Stimulated activated effector memory CD8-positive, alpha-beta T cell treated with anti-CD3 and anti-CD28 coated beads, Interleukin-12 subunit alpha, Interleukin-12 subunit beta, amount 100 ng/mL, for 72 hours (primary cell): ENCODE data around the gene GGT5.
A peak's percentile ranks its signal among the peaks of the same experiment; 100 is the strongest.

Experiments used
- ATAC-seq: fragments of 150-1000 bp; cut with Tn5 transposase; 2 replicates; pipeline ENCODE4 v1.10.0; 2021
- DNase-seq, 2 donors: peaks; one replicate each; pipeline ENCODE4 v3.0.0; 2021 to 2022; ENCODE audit warnings: low spot score in 2 of 2
- H3K27ac Mint-ChIP-seq: one replicate; pipeline ENCODE4 v1.8.0; 2022; ENCODE audit warnings: mild to moderate bottlenecking, mixed read lengths
- H3K36me3 Mint-ChIP-seq: one replicate; pipeline ENCODE4 v1.8.0; 2022; ENCODE audit warnings: mild to moderate bottlenecking, mixed read lengths
- H3K4me1 Mint-ChIP-seq: one replicate; pipeline ENCODE4 v1.8.0; 2022; ENCODE audit warnings: mixed read lengths
- H3K4me3 Mint-ChIP-seq: one replicate; pipeline ENCODE4 v1.8.0; 2022; ENCODE audit warnings: mild to moderate bottlenecking, mixed read lengths
- H3K9me3 Mint-ChIP-seq: one replicate; pipeline ENCODE4 v1.8.0; 2022; ENCODE audit warnings: mixed read lengths

The GGT5 gene

DNA sequence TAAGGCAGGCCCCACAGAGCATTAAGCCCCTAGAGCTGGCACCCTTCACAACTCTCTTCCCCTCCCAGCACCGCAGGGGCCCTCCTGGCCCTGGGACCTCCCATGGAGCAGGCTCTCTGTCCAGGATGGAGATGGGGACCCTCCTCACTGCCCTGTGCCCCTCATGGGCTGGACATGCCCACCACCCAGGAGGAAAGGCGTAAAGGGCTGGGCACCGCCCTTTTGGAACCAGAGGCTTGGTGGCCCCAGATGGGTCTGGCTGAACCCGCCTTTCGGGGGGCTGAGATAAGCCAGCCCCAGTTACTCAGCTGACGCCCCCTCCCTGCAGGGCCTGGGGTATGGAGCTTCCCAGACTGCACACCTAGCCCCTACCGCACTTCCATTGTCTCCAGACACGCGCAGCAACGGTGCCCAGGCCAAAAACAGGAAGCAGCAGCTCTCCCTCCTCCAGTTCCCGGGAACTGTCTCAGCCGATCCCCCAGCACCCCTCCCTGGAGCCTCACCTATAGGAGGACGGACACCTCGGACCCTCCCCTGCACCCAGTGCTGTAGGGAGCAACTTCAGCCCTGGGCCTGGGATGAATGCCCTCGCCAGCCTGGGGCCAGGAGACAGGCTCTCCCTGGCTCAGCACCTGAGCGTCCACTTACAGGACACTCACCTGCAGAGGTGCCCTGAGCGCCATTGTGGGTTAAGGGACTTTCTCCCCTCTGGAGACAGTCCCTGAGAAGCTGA lies 65.2 kb downstream of the GGT5 start:
- Mint-ChIP-seq H3K4me3 (no peak overlapping the region), H3K9me3 (no peaks in the 10 kb centered on the region), H3K36me3 (peaks cover 8% of the 10 kb centered on the region), H3K4me1 (no peaks in the 10 kb centered on the region), H3K27ac (peak overlapping the region; percentile 43)
- DNase-seq (no peak), ATAC-seq (no peak)

DNA sequence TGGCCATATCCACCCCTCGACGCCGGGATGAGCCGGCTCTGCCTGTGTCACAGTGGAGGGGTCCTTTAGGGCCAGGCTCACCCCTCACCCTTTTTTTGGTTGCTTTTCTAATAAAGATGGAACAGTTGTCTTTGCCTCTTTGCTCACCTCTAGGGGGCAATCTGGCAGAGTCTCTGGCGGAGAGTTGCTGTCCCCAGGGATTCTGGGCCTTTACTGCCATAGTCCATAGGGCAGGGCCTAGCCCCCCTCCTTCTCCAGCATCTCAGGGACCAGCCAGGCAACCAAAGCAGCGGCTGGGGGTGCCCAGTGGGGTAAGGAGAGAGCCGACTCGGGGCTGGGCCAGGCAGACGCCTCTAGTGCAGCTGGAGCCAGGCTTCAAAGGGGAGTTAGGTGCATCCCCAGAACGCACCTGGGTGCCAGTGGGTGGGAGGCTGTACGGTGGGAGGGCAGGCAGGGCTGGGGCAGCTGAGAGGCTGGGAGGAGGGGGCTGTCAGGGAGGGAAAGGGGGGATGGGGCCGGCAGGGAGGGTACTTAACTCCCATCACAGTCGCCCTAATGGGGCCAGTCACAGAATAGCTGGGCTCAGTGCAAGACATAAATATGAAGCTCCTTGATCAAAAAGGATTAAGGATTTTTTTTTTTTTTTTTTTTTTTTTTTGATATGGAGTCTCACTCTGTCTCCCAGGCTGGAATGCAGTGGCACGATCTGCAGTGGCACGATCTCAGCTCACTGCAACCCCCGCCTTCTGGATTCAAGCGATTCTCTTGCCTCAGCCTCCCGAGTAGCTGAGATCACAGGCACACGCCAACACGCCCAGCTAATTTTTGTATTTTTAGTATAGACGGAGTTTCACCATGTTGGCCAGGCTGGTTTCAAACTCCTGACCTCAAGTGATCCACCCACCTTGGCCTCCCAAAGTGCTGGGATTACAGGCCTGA lies 66.1 kb downstream of the GGT5 start:
- ATAC-seq (no peak), DNase-seq (no peak)
- H3K27ac Mint-ChIP-seq, result no peak overlapping the region
- no peak overlapping the region for H3K4me3 Mint-ChIP-seq
- peaks cover 11% of the 10 kb centered on the region for H3K36me3 Mint-ChIP-seq
- no peaks in the 10 kb centered on the region for H3K9me3 Mint-ChIP-seq
- H3K4me1 Mint-ChIP-seq, result no peaks in the 10 kb centered on the region

DNA sequence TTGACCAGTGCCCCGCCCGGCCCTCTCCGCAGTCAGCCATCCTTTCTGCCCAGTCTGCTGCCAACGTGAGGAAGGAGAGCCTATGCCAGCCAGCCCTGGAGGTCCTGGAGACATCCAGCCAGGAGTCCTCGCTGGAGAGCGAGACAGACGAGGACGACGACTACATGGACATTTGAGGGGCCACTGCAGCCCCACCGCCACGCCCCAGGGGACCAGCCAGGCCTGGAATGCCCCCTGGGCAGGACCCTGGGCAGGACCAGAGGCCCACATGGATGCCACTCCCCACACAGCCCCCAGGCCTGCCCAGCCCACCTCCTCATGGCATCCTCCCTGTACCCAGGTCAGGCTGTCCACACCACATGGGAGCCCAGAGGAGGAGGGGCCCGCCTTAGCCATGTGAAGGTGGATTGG lies 66.9 kb downstream of the GGT5 start:
- Mint-ChIP-seq H3K9me3 (no peaks in the 10 kb centered on the region), H3K4me1 (no peaks in the 10 kb centered on the region), H3K27ac (no peak overlapping the region), H3K4me3 (no peak overlapping the region), H3K36me3 (peaks cover 17% of the 10 kb centered on the region)
- DNase-seq (no peak), ATAC-seq (no peak)

DNA sequence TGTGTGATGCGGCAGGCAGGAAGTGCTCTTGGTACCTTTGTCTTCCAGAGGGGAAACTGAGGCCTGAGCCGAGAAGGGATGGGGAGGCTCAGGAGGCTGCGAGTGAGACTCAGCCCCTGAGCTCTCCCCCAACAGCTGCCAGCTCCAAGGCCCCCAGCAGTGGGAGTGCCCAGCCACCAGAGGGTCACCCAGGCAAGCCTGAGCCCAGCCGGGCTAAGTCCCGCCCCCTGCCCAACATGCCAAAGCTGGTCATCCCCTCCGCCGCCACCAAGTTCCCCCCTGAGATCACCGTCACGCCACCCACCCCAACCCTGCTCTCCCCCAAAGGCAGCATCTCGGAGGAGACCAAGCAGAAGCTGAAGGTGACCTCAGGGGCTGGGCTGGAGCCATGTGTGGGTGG lies 67.4 kb downstream of the GGT5 start:
- Mint-ChIP-seq H3K9me3 (no peaks in the 10 kb centered on the region), H3K36me3 (peaks cover 19% of the 10 kb centered on the region), H3K27ac (peak overlapping the region; percentile 32), H3K4me3 (no peak overlapping the region), H3K4me1 (no peaks in the 10 kb centered on the region)
- no peak for ATAC-seq
- DNase-seq, result no peak

DNA sequence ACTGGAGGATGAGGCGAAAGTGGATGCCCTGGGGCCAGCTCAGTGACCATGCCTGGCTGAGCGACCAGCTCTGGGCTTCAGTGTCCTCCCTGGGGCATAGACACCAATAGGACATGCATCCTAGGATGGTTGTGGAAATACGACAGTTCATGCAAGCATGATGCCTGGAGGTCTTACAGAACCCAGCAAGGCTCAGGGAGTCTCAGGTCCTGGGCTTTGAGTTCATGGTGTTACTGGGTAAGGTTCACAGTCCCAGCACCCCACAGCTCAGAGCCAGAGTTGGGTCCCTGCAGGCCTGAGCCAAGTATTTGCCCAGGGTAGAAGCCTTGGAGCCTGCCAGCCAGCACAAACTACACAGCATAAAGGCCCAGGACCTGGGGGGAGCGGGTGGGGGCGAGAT lies 67.8 kb downstream of the GGT5 start:
- Mint-ChIP-seq H3K9me3 (no peaks in the 10 kb centered on the region), H3K36me3 (peaks cover 21% of the 10 kb centered on the region), H3K4me1 (no peaks in the 10 kb centered on the region), H3K4me3 (no peak overlapping the region), H3K27ac (peak overlapping the region; percentile 32)
- no peak for ATAC-seq
- no peak for DNase-seq

DNA sequence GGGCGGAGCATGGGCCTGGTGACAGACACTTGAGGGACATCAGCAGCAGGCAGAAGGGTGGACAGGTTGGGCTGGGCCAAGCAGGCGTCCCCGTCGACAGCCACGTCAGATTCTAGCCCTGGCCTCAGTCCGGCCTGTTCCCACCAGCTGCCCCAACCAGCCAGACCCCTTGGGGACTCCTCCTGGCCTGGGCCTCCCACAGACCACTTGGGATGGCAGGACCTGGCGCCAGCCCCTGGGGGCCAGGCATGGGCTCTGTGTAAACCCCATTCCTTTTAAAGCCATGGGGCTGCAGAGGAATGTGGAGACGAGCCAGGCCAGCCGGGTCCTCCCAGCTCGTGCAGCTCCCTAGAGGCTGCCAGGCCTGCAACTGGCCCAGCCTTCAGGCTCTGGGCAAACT lies 68.3 kb downstream of the GGT5 start:
- DNase-seq (no peak), ATAC-seq (no peak)
- Mint-ChIP-seq H3K27ac (peak overlapping the region; percentile 85), H3K36me3 (peaks cover 25% of the 10 kb centered on the region), H3K9me3 (no peaks in the 10 kb centered on the region), H3K4me3 (no peak overlapping the region), H3K4me1 (no peaks in the 10 kb centered on the region)

DNA sequence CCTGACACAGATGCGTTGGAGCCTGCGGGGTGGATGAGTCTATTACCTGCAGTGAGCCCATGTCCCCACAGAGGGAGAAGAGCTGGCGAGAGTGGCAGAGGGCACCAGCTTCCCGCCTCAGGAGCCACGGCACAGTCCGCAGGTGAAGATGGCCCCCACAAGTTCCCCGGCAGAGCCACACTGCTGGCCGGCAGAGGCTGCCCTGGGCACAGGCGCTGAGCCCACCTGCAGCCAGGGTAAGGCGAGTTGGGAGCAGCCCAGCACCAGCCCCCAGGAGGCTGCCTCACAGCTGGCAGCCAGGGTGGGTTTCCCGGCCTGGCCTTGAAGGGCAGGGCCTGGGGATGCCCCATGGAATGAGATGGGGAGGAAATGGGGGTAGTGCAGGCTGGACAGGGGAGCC lies 68.8 kb downstream of the GGT5 start:
- H3K4me3 Mint-ChIP-seq, result no peak overlapping the region
- DNase-seq, result no peak
- peaks cover 28% of the 10 kb centered on the region for H3K36me3 Mint-ChIP-seq
- peak overlapping the region; percentile 85 for H3K27ac Mint-ChIP-seq
- no peak for ATAC-seq
- H3K4me1 Mint-ChIP-seq, result no peaks in the 10 kb centered on the region
- no peaks in the 10 kb centered on the region for H3K9me3 Mint-ChIP-seq

DNA sequence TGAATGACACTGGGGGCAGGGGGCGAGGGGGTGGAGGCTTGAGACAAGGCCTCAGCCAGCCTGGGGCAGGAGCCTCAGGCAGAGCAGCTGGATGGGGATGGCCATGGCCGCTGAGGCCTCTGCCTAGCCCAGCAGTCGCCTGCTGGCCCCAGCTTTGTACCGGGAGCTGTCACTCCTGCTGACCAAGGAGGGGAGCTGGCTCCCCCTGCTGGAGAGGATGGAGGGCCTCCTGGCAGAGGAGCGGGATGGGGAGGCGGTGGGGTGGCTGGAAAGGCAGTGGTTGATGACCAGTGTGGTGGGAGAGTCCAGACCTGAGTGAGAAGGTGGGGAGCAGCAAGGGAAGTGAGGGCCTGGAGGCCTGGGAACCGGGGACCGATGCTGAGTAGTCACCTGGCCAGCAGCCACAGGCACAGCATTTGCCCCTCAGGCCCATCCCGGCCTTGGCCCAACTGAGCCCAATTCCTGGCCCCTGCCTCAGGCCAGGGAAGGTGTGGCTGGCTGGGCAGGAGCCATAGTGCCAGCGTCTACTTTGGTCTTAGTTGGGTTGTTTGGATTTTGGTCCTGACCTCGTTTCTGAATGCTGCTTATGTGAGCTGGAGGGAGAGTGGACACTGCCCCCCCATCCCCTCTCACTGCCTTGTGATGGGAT lies 69.6 kb downstream of the GGT5 start:
- H3K9me3 Mint-ChIP-seq, result no peaks in the 10 kb centered on the region
- no peaks in the 10 kb centered on the region for H3K4me1 Mint-ChIP-seq
- DNase-seq (peak; percentile 62 to 77), ATAC-seq (peak; percentile 63)
- H3K4me3 Mint-ChIP-seq, result no peak overlapping the region
- peaks cover 30% of the 10 kb centered on the region for H3K36me3 Mint-ChIP-seq
- peak overlapping the region; percentile 85 for H3K27ac Mint-ChIP-seq

DNA sequence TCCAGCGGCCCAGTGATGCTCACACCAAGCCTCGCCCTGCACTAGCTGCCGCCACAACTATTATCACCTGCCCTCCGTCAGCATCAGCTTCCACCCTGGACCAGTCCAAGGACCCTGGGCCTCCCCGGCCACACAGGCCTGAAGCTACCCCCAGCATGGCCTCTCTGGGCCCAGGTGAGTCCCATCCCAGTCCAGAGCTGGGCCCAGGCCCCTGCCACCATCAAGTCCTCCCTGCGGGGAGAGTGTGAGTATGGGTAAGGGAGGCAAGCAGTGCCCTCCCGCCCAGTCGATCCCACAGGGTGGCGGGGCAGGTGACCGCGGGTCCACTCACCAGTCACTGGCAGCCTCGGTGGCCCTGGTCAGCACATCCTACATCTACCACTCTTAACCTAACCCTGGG lies 73.1 kb downstream of the GGT5 start:
- ATAC-seq, result no peak
- Mint-ChIP-seq H3K9me3 (no peaks in the 10 kb centered on the region), H3K27ac (peak overlapping the region; percentile 94), H3K4me1 (peaks cover 8% of the 10 kb centered on the region), H3K36me3 (peaks cover 54% of the 10 kb centered on the region), H3K4me3 (no peak overlapping the region)
- DNase-seq, result no peak

DNA sequence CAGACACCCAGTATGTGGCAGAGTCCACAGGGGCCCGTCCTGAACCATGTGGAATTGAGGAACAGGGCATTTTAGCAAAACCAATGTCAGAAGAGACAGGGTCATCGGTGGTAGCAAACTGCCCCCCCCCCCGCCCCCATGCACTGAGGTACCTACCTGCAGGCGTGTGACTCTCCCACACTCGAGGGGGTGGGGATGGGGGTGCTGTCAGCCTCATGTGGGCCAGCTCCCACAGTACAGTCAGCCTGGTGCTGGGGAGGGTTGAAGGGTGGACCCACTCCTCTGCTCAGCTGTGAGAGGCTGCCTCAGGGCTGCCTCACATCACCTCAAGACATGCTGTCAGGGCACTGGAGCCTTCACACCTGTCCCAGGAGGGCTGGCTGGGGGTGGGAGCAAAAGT lies 74.2 kb downstream of the GGT5 start:
- Mint-ChIP-seq H3K36me3 (peaks cover 65% of the 10 kb centered on the region), H3K4me3 (no peak overlapping the region), H3K9me3 (no peaks in the 10 kb centered on the region), H3K4me1 (peaks cover 9% of the 10 kb centered on the region), H3K27ac (peak overlapping the region; percentile 94)
- DNase-seq (no peak), ATAC-seq (no peak)

DNA sequence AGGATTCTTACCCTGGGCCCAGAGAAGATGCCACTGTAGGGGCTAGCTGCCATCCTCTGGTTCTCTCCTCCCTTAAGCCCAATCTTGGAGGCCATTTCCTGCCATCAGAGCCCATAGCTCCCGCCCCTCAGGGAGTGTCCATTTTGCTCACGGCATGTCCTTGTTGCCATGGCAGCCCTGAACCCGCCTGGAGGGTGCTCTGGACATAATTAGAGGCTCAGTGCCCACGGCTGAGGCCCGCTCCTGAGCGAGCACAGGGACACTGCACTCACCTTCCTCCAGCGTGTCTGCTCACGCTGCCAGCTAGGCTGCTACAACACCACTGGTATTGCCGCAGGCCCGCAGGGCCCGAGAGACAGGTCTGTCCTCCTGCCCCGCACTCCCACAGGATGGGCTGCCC lies 74.7 kb downstream of the GGT5 start:
- peak overlapping the region; percentile 94 for H3K27ac Mint-ChIP-seq
- no peak for ATAC-seq
- no peak for DNase-seq
- H3K36me3 Mint-ChIP-seq, result peaks cover 69% of the 10 kb centered on the region
- H3K4me1 Mint-ChIP-seq, result peaks cover 13% of the 10 kb centered on the region
- no peaks in the 10 kb centered on the region for H3K9me3 Mint-ChIP-seq
- no peak overlapping the region for H3K4me3 Mint-ChIP-seq
